HEK293 (cell line): ENCODE results near the gene JMJD6.
"Not testable (repeated sequence)": the region's sequence is repeated elsewhere in the genome, so short reads cannot be mapped to it uniquely, and the experiment has no call there.

Experiments used
- CTCF ChIA-PET: fragments of 350-600 bp; formaldehyde crosslinking; extraction: SDS; loops from one replicate; lab custom pipeline; 2021; ENCODE audit warnings: antibody characterized with exemption; lab: Yijun Ruan, JAX
- POLR2A ChIA-PET: fragments of 300-600 bp; formaldehyde crosslinking; extraction: SDS; loops from one replicate; lab custom pipeline; 2020; ENCODE audit warnings: antibody characterized with exemption, inconsistent platforms; lab: Yijun Ruan, JAX
- H3K27ac ChIP-seq: fragments of 200-500 bp; sonication (Bioruptor generic); 2 replicates; pipeline ENCODE4 v1.5.1; 2014; ENCODE audit warnings: low read depth, low read length, control low read depth, inconsistent platforms; ENCODE audit errors: extremely low read depth
- H3K36me3 ChIP-seq, 2 experiments: fragments of 200-500 bp in 1 of 2; sonication (Bioruptor generic) in 1 of 2; 1 replicate in 1 of 2; 2 replicates in 1 of 2; pipeline ENCODE4 v1.5.1; 2014 to 2017; ENCODE audit warnings: inconsistent platforms in 2 of 2, low read length in 2 of 2; ENCODE audit not compliant: control insufficient read depth in 2 of 2, insufficient read depth in 1 of 2
- H3K4me1 ChIP-seq: fragments of 200-500 bp; sonication (Bioruptor generic); 2 replicates; pipeline ENCODE4 v1.5.1; 2014; ENCODE audit warnings: mild to moderate bottlenecking, low read length, inconsistent platforms; ENCODE audit not compliant: control insufficient read depth, insufficient read depth
- H3K4me3 ChIP-seq: 2 replicates; pipeline ENCODE4 v1.5.1; 2011; ENCODE audit warnings: low read depth, mild to moderate bottlenecking, control low read depth, low read length, moderate library complexity
- H3K9me3 ChIP-seq: fragments of 200-500 bp; sonication (Bioruptor generic); 2 replicates; pipeline ENCODE4 v1.5.1; 2014; ENCODE audit warnings: low read depth, low read length, inconsistent platforms; ENCODE audit not compliant: control insufficient read depth, insufficient read depth
- EGR2 ChIP-seq: fragments of 450-650 bp; formaldehyde crosslinking; IDR thresholded peaks from 2 replicates; pipeline ENCODE4 v1.5.1; 2016; ENCODE audit warnings: low read depth, missing biosample characterization, missing genetic modification characterization
- GLIS2 ChIP-seq: fragments of 450-650 bp; formaldehyde crosslinking; IDR thresholded peaks from 2 replicates; pipeline ENCODE4 v1.5.1; 2016; ENCODE audit warnings: missing biosample characterization, missing genetic modification characterization
- IKZF3 ChIP-seq: fragments of 450-650 bp; IDR thresholded peaks from 2 replicates; pipeline ENCODE4 v1.5.0; 2018; ENCODE audit warnings: missing biosample characterization, mild to moderate bottlenecking, missing genetic modification characterization, moderate library complexity
- KLF1 ChIP-seq: fragments of 450-650 bp; formaldehyde crosslinking; IDR thresholded peaks from 2 replicates; pipeline ENCODE4 v1.5.1; 2016; ENCODE audit warnings: missing biosample characterization, missing genetic modification characterization
- KLF10 ChIP-seq: fragments of 450-650 bp; IDR thresholded peaks from 2 replicates; pipeline ENCODE4 v1.5.1; 2018; ENCODE audit warnings: missing biosample characterization, mild to moderate bottlenecking, missing genetic modification characterization
- KLF8 ChIP-seq: fragments of 450-650 bp; formaldehyde crosslinking; IDR thresholded peaks from 2 replicates; pipeline ENCODE4 v1.5.1; 2016; ENCODE audit warnings: missing biosample characterization, missing genetic modification characterization
- KLF9 ChIP-seq: fragments of 450-650 bp; formaldehyde crosslinking; IDR thresholded peaks from 2 replicates; pipeline ENCODE4 v1.5.1; 2016; ENCODE audit warnings: missing biosample characterization, missing genetic modification characterization, low read depth
- SP2 ChIP-seq: fragments of 450-650 bp; formaldehyde crosslinking; IDR thresholded peaks from 2 replicates; pipeline ENCODE4 v1.5.1; 2016; ENCODE audit warnings: missing biosample characterization, missing genetic modification characterization
- SP3 ChIP-seq: fragments of 450-650 bp; formaldehyde crosslinking; IDR thresholded peaks from 2 replicates; pipeline ENCODE4 v1.5.1; 2016; ENCODE audit warnings: missing biosample characterization, missing genetic modification characterization
- SP7 ChIP-seq: fragments of 450-650 bp; formaldehyde crosslinking; IDR thresholded peaks from 2 replicates; pipeline ENCODE4 v1.5.1; 2016; ENCODE audit warnings: missing biosample characterization, missing genetic modification characterization
- YY2 ChIP-seq: fragments of 450-650 bp; formaldehyde crosslinking; IDR thresholded peaks from 2 replicates; pipeline ENCODE4 v1.5.1; 2016; ENCODE audit warnings: missing biosample characterization, missing genetic modification characterization
- ZBTB20 ChIP-seq: fragments of 450-650 bp; formaldehyde crosslinking; IDR thresholded peaks from 2 replicates; pipeline ENCODE4 v1.5.1; 2016; ENCODE audit warnings: missing biosample characterization, missing genetic modification characterization
- ZFHX2 ChIP-seq: fragments of 450-650 bp; formaldehyde crosslinking; conservative IDR thresholded peaks from 2 replicates; pipeline ENCODE4 v1.5.1; 2016; ENCODE audit warnings: missing biosample characterization, missing genetic modification characterization
- ZIC2 ChIP-seq: fragments of 450-650 bp; formaldehyde crosslinking; IDR thresholded peaks from 2 replicates; pipeline ENCODE4 v1.5.1; 2016; ENCODE audit warnings: missing biosample characterization, missing genetic modification characterization
- ZNF335 ChIP-seq: fragments of 450-650 bp; formaldehyde crosslinking; conservative IDR thresholded peaks from 2 replicates; pipeline ENCODE4 v1.5.1; 2016; ENCODE audit warnings: missing biosample characterization, missing genetic modification characterization
- TF ChIP-seq, protein P1 (sequence below): fragments of 450-650 bp; formaldehyde crosslinking; IDR thresholded peaks from 2 replicates; pipeline ENCODE4 v1.5.1; 2016; ENCODE audit warnings: missing biosample characterization, missing genetic modification characterization
- TF ChIP-seq, protein P2 (sequence below): fragments of 450-650 bp; formaldehyde crosslinking; IDR thresholded peaks from 2 replicates; pipeline ENCODE4 v1.5.1; 2017; ENCODE audit warnings: missing biosample characterization, missing genetic modification characterization
- TF ChIP-seq, protein P3 (sequence below): fragments of 450-650 bp; formaldehyde crosslinking; optimal IDR thresholded peaks from 2 replicates; pipeline ENCODE3; 2016; ENCODE audit warnings: missing biosample characterization, mild to moderate bottlenecking, missing genetic modification characterization
- TF ChIP-seq, protein P4 (sequence below): fragments of 450-650 bp; formaldehyde crosslinking; IDR thresholded peaks from 2 replicates; pipeline ENCODE4 v1.5.1; 2016; ENCODE audit warnings: missing biosample characterization, missing genetic modification characterization
- TF ChIP-seq, protein P5 (sequence below): fragments of 450-650 bp; formaldehyde crosslinking; IDR thresholded peaks from 2 replicates; pipeline ENCODE4 v1.5.1; 2016; ENCODE audit warnings: missing biosample characterization, missing genetic modification characterization

The JMJD6 gene

DNA sequence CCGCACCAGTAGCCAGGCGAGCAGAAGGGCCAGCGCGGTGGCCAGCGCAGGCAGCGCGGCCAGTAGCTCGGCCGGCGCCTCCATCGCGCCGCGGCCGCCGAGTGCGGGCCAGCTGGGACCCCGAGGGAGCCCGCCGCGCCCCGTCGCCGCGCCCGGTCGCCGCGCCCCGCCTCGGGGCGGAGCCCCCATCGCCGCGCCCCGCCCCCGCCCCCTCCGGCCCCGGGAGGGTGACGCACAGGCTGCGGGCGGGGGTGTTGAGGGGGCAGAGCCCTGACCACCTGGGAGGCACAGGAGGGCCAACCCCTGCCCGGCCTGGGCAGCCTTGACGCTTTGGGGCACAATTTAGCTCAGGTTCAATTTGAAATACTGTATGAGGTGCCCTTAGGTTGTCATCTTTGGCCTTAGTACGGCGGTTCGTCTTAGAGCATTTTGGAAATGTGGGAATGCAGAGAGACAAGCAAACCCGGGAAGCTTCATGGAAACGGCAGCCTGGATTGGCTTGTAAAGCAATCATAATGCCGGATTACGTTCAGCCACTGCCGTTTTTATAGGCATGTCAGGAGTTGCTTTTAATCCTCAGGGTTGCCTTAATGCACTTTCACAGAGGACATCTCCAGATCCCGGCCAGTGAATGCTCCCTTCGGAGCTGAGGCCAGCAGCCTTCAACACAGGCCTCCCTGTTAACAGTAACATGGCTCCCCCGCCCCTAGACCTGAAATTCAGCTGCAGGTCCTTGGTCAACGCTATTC, 15.4 kb downstream of the JMJD6 start, which contains the start of gene MXRA7 (continued):
- TF ChIP-seq, protein P1, sequence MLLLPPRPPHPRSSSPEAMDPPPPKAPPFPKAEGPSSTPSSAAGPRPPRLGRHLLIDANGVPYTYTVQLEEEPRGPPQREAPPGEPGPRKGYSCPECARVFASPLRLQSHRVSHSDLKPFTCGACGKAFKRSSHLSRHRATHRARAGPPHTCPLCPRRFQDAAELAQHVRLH (tag by site-specific recombination) = no peak
- TF ChIP-seq KLF8 (tag by site-specific recombination) = peak; percentile 89
- TF ChIP-seq, protein P2, sequence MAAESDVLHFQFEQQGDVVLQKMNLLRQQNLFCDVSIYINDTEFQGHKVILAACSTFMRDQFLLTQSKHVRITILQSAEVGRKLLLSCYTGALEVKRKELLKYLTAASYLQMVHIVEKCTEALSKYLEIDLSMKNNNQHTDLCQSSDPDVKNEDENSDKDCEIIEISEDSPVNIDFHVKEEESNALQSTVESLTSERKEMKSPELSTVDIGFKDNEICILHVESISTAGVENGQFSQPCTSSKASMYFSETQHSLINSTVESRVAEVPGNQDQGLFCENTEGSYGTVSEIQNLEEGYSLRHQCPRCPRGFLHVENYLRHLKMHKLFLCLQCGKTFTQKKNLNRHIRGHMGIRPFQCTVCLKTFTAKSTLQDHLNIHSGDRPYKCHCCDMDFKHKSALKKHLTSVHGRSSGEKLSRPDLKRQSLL (tag by site-specific recombination) = no peak

DNA sequence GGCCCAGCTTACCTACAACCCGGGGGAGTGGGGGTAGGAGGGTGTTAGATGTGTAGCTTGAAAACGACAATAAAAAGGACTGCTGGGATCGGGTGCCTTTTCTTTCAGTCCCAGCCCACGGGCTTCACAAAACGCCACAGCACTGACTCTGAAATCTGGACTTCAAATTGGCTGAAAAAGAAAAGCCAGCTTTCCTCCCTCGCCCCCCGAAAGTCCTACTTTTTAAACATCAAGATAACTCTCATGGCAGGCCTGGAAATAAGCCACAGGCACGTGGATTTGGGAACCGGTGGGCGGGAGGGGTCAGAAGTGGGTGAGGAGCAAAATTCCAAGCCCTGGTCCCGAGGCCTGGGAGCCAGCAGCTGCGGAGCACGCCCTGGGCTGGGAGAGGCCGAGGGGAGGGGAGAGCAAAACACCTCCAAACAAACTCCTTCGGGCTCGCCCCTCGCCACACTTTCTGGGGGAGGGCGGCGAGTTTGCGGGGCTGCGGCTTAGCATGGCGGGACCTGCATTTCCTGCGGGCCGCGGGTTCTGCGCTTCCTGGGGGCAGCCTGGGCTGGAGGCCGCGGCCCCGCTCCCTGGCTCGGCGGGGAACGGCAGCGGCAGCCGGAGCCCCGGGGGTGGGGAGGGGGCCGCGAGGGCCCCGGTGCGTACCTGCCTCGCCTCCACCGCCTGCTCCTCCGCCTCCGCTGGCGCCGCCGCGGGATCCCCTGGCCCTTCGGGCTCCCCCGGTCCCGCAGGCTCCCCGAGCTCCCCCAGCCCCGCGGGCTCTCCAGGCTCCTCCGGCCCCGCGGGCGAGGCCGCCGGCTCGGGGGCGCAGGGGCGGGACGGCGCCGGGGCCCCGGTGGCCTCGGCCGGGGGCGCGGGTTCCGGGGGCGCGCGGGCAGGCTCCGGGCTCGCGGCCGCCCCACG, 16.2 kb downstream of the JMJD6 start:
- H3K27ac ChIP-seq = peak overlapping the region; percentile 87

More for the DNA sequence above, 16.2 kb downstream of the JMJD6 start:
- peaks cover 6 to 40% of the 10 kb centered on the region in 2 experiments; a peak in 2 of 3 replicates for H3K36me3 ChIP-seq
- H3K4me3 ChIP-seq = peak overlapping the region; percentile 65
- CTCF ChIA-PET = interaction anchor here (0.6 to 9.8 kb wide), 13 partner anchors 9 to 696 kb away, joined by 3 to 175 read pairs (median 3); partner anchors contain the start of genes JMJD6 and METTL23
- TF ChIP-seq SP7 (tag by site-specific recombination) (peak; percentile 14; the same call in 1 of the 2 replicates), KLF10 (peak; percentile 36; the same call in 1 of the 2 replicates), KLF9 (tag by site-specific recombination) (peak; percentile 33; the same call in 1 of the 2 replicates), IKZF3 (peak; percentile 41), SP3 (tag by site-specific recombination) (peak; percentile 9; the same call in 1 of the 2 replicates), KLF1 (tag by site-specific recombination) (0 out of 2 replicates have a peak, but pooled peaks have one; percentile 18), KLF8 (tag by site-specific recombination) (peak; percentile 62), EGR2 (tag by site-specific recombination) (peak; percentile 55), ZBTB20 (tag by site-specific recombination) (peak; percentile 57; the same call in 1 of the 2 replicates), GLIS2 (peak; percentile 9; the same call in 1 of the 2 replicates), ZFHX2 (tag by site-specific recombination) (peak; percentile 50), ZIC2 (tag by site-specific recombination) (0 out of 2 replicates have a peak, but pooled peaks have one; percentile 6), YY2 (tag by site-specific recombination) (peak; percentile 47; the same call in 1 of the 2 replicates), ZNF335 (tag by site-specific recombination) (peak; percentile 26; the same call in 1 of the 2 replicates), SP2 (tag by site-specific recombination) (peak; percentile 51)
- TF ChIP-seq, protein P3, sequence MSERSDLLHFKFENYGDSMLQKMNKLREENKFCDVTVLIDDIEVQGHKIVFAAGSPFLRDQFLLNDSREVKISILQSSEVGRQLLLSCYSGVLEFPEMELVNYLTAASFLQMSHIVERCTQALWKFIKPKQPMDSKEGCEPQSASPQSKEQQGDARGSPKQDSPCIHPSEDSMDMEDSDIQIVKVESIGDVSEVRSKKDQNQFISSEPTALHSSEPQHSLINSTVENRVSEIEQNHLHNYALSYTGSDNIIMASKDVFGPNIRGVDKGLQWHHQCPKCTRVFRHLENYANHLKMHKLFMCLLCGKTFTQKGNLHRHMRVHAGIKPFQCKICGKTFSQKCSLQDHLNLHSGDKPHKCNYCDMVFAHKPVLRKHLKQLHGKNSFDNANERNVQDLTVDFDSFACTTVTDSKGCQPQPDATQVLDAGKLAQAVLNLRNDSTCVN (tag by site-specific recombination) = peak; percentile 69
- TF ChIP-seq, protein P4, sequence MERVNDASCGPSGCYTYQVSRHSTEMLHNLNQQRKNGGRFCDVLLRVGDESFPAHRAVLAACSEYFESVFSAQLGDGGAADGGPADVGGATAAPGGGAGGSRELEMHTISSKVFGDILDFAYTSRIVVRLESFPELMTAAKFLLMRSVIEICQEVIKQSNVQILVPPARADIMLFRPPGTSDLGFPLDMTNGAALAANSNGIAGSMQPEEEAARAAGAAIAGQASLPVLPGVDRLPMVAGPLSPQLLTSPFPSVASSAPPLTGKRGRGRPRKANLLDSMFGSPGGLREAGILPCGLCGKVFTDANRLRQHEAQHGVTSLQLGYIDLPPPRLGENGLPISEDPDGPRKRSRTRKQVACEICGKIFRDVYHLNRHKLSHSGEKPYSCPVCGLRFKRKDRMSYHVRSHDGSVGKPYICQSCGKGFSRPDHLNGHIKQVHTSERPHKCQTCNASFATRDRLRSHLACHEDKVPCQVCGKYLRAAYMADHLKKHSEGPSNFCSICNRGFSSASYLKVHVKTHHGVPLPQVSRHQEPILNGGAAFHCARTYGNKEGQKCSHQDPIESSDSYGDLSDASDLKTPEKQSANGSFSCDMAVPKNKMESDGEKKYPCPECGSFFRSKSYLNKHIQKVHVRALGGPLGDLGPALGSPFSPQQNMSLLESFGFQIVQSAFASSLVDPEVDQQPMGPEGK (tag by site-specific recombination) = peak; percentile 61
- TF ChIP-seq, protein P5, sequence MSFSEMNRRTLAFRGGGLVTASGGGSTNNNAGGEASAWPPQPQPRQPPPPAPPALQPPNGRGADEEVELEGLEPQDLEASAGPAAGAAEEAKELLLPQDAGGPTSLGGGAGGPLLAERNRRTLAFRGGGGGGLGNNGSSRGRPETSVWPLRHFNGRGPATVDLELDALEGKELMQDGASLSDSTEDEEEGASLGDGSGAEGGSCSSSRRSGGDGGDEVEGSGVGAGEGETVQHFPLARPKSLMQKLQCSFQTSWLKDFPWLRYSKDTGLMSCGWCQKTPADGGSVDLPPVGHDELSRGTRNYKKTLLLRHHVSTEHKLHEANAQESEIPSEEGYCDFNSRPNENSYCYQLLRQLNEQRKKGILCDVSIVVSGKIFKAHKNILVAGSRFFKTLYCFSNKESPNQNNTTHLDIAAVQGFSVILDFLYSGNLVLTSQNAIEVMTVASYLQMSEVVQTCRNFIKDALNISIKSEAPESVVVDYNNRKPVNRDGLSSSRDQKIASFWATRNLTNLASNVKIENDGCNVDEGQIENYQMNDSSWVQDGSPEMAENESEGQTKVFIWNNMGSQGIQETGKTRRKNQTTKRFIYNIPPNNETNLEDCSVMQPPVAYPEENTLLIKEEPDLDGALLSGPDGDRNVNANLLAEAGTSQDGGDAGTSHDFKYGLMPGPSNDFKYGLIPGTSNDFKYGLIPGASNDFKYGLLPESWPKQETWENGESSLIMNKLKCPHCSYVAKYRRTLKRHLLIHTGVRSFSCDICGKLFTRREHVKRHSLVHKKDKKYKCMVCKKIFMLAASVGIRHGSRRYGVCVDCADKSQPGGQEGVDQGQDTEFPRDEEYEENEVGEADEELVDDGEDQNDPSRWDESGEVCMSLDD = peak; percentile 45; the same call in 1 of the 2 replicates
- peaks cover 28% of the 10 kb centered on the region for H3K4me1 ChIP-seq
- H3K9me3 ChIP-seq = not testable (repeated sequence)
- POLR2A ChIA-PET = interaction anchor here (0.6 to 3.5 kb wide), 13 partner anchors 9 to 386 kb away, joined by 3 to 22 read pairs (median 7); no protein-coding TSS in a partner anchor
